ENCODE results near the gene TNIK.

DNA sequence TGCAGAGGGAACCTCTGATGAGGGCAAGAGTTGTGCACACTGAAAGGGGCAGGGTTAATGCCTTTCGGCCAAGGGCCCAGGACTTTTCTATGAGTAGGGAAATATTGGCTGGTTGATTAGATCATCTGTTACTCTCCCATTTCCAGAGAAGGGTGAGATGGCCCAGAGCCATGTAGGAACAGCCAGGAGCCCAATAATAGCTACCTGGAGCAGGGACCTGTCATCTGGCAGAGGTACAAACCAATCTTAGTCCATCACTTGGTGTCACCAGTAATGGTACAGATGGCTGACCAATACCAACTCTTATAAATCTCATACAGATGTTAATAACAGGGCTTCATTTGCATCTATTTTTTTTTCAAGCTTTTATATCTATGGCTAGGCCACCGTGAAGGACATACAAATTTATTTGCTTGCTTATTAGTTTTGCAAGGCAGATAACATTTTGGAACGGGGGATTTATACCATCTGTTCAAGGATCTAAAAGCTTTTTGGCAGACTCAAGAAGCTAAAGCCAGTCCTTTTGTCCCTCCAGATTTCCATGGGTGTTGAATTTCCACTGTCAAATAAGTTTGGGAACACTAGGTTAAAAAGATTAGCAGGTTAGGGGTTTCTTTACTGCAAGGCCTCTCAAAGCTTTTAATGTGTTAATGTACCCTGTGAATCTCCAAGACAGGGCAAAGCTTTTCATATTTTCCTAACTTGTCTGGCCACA is 79.3 kb downstream of the TNIK start:
- no peak for TF ChIP-seq EP300 (IDR thresholded peaks at IDR 0.05; ENCODE audit: borderline replicate concordance in 1 of 2, control insufficient read depth in 1 of 2, low read depth in 2 of 2, low read length in 2 of 2)
- TF ChIP-seq, protein P1, sequence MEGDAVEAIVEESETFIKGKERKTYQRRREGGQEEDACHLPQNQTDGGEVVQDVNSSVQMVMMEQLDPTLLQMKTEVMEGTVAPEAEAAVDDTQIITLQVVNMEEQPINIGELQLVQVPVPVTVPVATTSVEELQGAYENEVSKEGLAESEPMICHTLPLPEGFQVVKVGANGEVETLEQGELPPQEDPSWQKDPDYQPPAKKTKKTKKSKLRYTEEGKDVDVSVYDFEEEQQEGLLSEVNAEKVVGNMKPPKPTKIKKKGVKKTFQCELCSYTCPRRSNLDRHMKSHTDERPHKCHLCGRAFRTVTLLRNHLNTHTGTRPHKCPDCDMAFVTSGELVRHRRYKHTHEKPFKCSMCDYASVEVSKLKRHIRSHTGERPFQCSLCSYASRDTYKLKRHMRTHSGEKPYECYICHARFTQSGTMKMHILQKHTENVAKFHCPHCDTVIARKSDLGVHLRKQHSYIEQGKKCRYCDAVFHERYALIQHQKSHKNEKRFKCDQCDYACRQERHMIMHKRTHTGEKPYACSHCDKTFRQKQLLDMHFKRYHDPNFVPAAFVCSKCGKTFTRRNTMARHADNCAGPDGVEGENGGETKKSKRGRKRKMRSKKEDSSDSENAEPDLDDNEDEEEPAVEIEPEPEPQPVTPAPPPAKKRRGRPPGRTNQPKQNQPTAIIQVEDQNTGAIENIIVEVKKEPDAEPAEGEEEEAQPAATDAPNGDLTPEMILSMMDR (IDR thresholded peaks at IDR 0.05 in 2 of 3, conservative IDR thresholded peaks at IDR 0.05 in 1 of 3; ENCODE audit: control insufficient read depth in 2 of 3, extremely low read depth in 1 of 3, insufficient read depth in 1 of 3, low read depth in 3 of 3, low read length in 3 of 3), result no peak
- TF ChIP-seq TAF1 (IDR thresholded peaks at IDR 0.05; ENCODE audit: borderline replicate concordance, low read depth, low read length), result no peak
- no peak for TF ChIP-seq NR2C1 (IDR thresholded peaks at IDR 0.05)
- no peak for TF ChIP-seq ZNF274 (IDR thresholded peaks at IDR 0.05; ENCODE audit: insufficient read depth, insufficient read length)
- TF ChIP-seq, protein P2, sequence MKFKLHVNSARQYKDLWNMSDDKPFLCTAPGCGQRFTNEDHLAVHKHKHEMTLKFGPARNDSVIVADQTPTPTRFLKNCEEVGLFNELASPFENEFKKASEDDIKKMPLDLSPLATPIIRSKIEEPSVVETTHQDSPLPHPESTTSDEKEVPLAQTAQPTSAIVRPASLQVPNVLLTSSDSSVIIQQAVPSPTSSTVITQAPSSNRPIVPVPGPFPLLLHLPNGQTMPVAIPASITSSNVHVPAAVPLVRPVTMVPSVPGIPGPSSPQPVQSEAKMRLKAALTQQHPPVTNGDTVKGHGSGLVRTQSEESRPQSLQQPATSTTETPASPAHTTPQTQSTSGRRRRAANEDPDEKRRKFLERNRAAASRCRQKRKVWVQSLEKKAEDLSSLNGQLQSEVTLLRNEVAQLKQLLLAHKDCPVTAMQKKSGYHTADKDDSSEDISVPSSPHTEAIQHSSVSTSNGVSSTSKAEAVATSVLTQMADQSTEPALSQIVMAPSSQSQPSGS (IDR thresholded peaks at IDR 0.05; ENCODE audit: low read length), result no peak

Measured in GM12878 (cell line).